BJ (cell line): ENCODE results near the gene POFUT1. TPM values are rescaled to one million over a fixed set of nuclear protein-coding genes. Genes with fewer than 3 reads are reported as not detected.
"Not testable (repeated sequence)": the region's sequence is repeated elsewhere in the genome, so short reads cannot be mapped to it uniquely, and the experiment has no call there.

Source experiments
- CTCF ChIA-PET: fragments of 350-600 bp; formaldehyde crosslinking; extraction: SDS; loops from one replicate; lab custom pipeline; 2021; ENCODE audit warnings: antibody characterized with exemption, inconsistent platforms; lab: Yijun Ruan, JAX
- POLR2A ChIA-PET: fragments of 300-600 bp; sonication (Branson Sonifier 250); formaldehyde crosslinking; extraction: SDS; loops from one replicate; lab custom pipeline; 2021; ENCODE audit warnings: antibody characterized with exemption; lab: Charles Lee
- DNase-seq: peaks from one replicate; pipeline ENCODE4 v3.0.0-alpha.2; 2011; ENCODE audit warnings: low read depth
- H3K27me3 ChIP-seq: 2 replicates; pipeline ENCODE4 v1.6.0; 2011; ENCODE audit warnings: low read length; ENCODE audit not compliant: control insufficient read depth, insufficient read depth
- H3K36me3 ChIP-seq: 2 replicates; pipeline ENCODE4 v1.5.1; 2011; ENCODE audit warnings: low read length; ENCODE audit not compliant: control insufficient read depth, insufficient read depth
- H3K4me3 ChIP-seq: 2 replicates; pipeline ENCODE4 v1.5.1; 2011; ENCODE audit warnings: low read depth, mild to moderate bottlenecking, control low read depth, low read length
- polyA plus RNA-seq: library from polyadenylated mRNA; depleted of rRNA; stranded (reverse); fragments of >200 nt; gene quantifications from 2 replicates; pipeline ENCODE4 v1.2.3, GENCODE V29; 2011
- TF ChIP-seq, protein P1 (sequence below): IDR thresholded peaks from 2 replicates; pipeline ENCODE4 v1.5.1; 2011; ENCODE audit warnings: low read depth, mild to moderate bottlenecking, control low read depth, inconsistent platforms, low read length, moderate library complexity; ENCODE audit not compliant: insufficient read depth

POFUT1 gene
- polyA plus RNA-seq, 1 experiment: 56.7 TPM

GRCh38 chr20:32193996-32194395, 13.7 kb upstream of the POFUT1 start:
- no peak for DNase-seq
- H3K36me3 ChIP-seq: peaks cover 19% of the 10 kb centered on the region
- no peak overlapping the region for H3K4me3 ChIP-seq
- POLR2A ChIA-PET: no interaction called here
- CTCF ChIA-PET: no interaction called here
- H3K27me3 ChIP-seq: no peaks in the 10 kb centered on the region
- TF ChIP-seq, protein P1, sequence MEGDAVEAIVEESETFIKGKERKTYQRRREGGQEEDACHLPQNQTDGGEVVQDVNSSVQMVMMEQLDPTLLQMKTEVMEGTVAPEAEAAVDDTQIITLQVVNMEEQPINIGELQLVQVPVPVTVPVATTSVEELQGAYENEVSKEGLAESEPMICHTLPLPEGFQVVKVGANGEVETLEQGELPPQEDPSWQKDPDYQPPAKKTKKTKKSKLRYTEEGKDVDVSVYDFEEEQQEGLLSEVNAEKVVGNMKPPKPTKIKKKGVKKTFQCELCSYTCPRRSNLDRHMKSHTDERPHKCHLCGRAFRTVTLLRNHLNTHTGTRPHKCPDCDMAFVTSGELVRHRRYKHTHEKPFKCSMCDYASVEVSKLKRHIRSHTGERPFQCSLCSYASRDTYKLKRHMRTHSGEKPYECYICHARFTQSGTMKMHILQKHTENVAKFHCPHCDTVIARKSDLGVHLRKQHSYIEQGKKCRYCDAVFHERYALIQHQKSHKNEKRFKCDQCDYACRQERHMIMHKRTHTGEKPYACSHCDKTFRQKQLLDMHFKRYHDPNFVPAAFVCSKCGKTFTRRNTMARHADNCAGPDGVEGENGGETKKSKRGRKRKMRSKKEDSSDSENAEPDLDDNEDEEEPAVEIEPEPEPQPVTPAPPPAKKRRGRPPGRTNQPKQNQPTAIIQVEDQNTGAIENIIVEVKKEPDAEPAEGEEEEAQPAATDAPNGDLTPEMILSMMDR: no peak

GRCh38 chr20:32195581-32195980, 12.1 kb upstream of the POFUT1 start:
- DNase-seq: no peak
- TF ChIP-seq, protein P1: no peak
- Histone ChIP-seq H3K4me3 (no peak overlapping the region), H3K36me3 (peaks cover 19% of the 10 kb centered on the region), H3K27me3 (no peaks in the 10 kb centered on the region)
- POLR2A ChIA-PET: no interaction called here
- CTCF ChIA-PET: interaction anchor here (1.0 kb wide), 1 partner anchor 8 kb away, joined by 3 read pairs; no protein-coding TSS in a partner anchor

DNA sequence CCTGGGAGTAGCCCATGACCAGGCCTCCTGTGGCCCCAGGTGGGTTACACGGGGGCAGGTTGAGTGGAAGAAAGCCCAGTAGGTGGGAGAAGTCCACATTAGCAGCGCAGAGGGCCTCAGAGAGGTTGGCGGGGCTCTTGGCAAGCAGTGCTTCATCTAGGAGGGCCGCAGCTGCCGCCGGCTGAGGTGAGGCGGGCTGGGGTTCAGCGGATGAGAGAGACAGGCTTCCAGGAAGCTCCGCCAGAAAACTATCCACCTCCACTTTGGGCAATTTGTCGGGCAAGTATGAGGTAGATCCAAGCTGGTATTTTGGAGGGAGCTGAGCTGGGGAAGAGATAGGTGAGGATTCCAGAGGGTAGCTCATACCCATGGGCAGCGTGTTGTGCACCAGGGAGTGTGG, 11.1 kb upstream of the POFUT1 start:
- POLR2A ChIA-PET, H3K27me3 ChIP-seq, H3K4me3 ChIP-seq, CTCF ChIA-PET, DNase-seq: not testable (repeated sequence)
- H3K36me3 ChIP-seq: peaks cover 21% of the 10 kb centered on the region

- DNase-seq, CTCF ChIA-PET, H3K27me3 ChIP-seq, POLR2A ChIA-PET, H3K4me3 ChIP-seq: not testable (repeated sequence)
- peaks cover 22% of the 10 kb centered on the region for H3K36me3 ChIP-seq
These were observed 10.5 kb upstream of the POFUT1 start for GRCh38 chr20:32197136-32197535.

GRCh38 chr20:32199006-32199405, 8.7 kb upstream of the POFUT1 start:
- Histone ChIP-seq H3K36me3 (peaks cover 22% of the 10 kb centered on the region), H3K27me3 (no peaks in the 10 kb centered on the region), H3K4me3 (no peak overlapping the region)
- TF ChIP-seq, protein P1: no peak
- no peak for DNase-seq
- POLR2A ChIA-PET: no interaction called here
- CTCF ChIA-PET: no interaction called here

DNA sequence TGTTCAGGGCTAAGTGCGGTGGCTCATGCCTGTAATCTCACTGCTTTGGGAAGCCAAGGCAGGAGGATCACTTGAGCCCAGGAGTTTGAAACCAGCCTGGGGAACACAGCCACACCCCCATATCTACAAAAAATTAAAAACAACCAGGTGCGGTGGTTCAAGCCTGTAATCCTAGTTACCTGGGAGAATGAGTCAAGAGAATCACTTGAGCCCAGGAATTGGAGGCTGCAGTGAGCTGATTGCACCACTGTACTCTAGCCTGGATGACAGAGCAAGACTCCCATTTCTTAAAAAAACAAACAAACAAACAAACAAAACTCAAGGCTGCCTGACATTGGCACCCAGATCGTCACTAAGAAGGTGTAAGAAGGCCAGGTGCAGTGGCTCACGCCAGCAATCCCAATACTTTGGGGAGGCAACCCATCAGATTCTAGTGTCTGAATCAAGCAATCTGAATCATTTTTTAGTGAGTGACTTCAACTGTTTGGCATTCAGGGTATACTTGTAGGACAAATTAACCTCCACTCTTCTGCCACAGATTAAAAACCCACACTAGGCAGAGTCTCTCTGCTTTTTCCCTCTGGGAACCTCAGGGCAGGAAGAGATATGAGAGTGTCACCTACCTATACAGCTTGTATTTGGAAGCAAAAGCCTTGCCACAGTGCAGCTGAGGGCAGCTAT, 6.2 kb upstream of the POFUT1 start:
- Histone ChIP-seq H3K27me3 (no peaks in the 10 kb centered on the region), H3K36me3 (peaks cover 11% of the 10 kb centered on the region), H3K4me3 (no peak overlapping the region)
- DNase-seq: no peak
- TF ChIP-seq, protein P1: no peak
- POLR2A ChIA-PET: no interaction called here
- CTCF ChIA-PET: no interaction called here
